H9 (cell line): ENCODE measurements around the gene CYB561D1. TPM values are rescaled to one million over a fixed set of nuclear protein-coding genes. Genes with fewer than 3 reads are reported as not detected.

Experiments
- DNase-seq: peaks from one replicate; pipeline ENCODE4 v3.0.0-alpha.2; 2017
- H2AFZ ChIP-seq: one replicate; pipeline ENCODE4 v1.6.1; 2013; ENCODE audit warnings: mild to moderate bottlenecking, low read length, control low read depth, moderate library complexity
- H2AK5ac ChIP-seq: 2 replicates; pipeline ENCODE4 v1.6.1; 2013; ENCODE audit warnings: low read length, control low read depth, mixed read lengths; ENCODE audit not compliant: insufficient read length
- H2BK120ac ChIP-seq: one replicate; pipeline ENCODE4 v1.6.1; 2013; ENCODE audit warnings: low read depth, mild to moderate bottlenecking, low read length, control low read depth, inconsistent platforms; ENCODE audit not compliant: poor library complexity, severe bottlenecking
- H2BK12ac ChIP-seq: 2 replicates; pipeline ENCODE4 v1.6.1; 2013; ENCODE audit warnings: low read length, control low read depth, mixed read lengths, low read depth; ENCODE audit not compliant: insufficient read length
- H2BK15ac ChIP-seq: 2 replicates; pipeline ENCODE4 v1.6.1; 2013; ENCODE audit warnings: low read depth, low read length, control low read depth
- H2BK20ac ChIP-seq: one replicate; pipeline ENCODE4 v1.6.1; 2013; ENCODE audit warnings: low read depth, mild to moderate bottlenecking, low read length, control low read depth, inconsistent platforms; ENCODE audit not compliant: poor library complexity, severe bottlenecking
- H2BK5ac ChIP-seq: 2 replicates; pipeline ENCODE4 v1.6.1; 2013; ENCODE audit warnings: low read length, control low read depth, mixed read lengths; ENCODE audit not compliant: insufficient read length
- H3K14ac ChIP-seq: 2 replicates; pipeline ENCODE4 v1.6.1; 2013; ENCODE audit warnings: low read length, control low read depth; ENCODE audit not compliant: insufficient read depth
- H3K18ac ChIP-seq: 2 replicates; pipeline ENCODE4 v1.6.1; 2013; ENCODE audit warnings: low read depth, mild to moderate bottlenecking, mixed read lengths, low read length, control low read depth; ENCODE audit not compliant: insufficient read length
- H3K23ac ChIP-seq: 2 replicates; pipeline ENCODE4 v1.6.1; 2013; ENCODE audit warnings: low read length, control low read depth, mixed read lengths, low read depth; ENCODE audit not compliant: insufficient read length
- H3K23me2 ChIP-seq: 2 replicates; pipeline ENCODE4 v1.6.1; 2013; ENCODE audit warnings: low read depth, mild to moderate bottlenecking, mixed read lengths, low read length, control low read depth; ENCODE audit not compliant: insufficient read length, poor library complexity, severe bottlenecking
- H3K27ac ChIP-seq: 2 replicates; pipeline ENCODE4 v1.5.1; 2013; ENCODE audit warnings: low read length, control low read depth, mixed read lengths, low read depth; ENCODE audit not compliant: insufficient read length
- H3K27me3 ChIP-seq: 2 replicates; pipeline ENCODE4 v1.6.1; 2013; ENCODE audit warnings: low read length, control low read depth, inconsistent platforms; ENCODE audit not compliant: insufficient read depth
- H3K4ac ChIP-seq: 2 replicates; pipeline ENCODE4 v1.6.1; 2013; ENCODE audit warnings: low read depth, mild to moderate bottlenecking, control low read depth, inconsistent platforms, low read length, moderate library complexity
- H3K4me1 ChIP-seq: 2 replicates; pipeline ENCODE4 v1.6.1; 2013; ENCODE audit warnings: low read length, control low read depth, inconsistent platforms; ENCODE audit not compliant: insufficient read depth
- H3K4me2 ChIP-seq: 2 replicates; pipeline ENCODE4 v1.6.1; 2013; ENCODE audit warnings: low read length, control low read depth, mixed read lengths; ENCODE audit not compliant: insufficient read length, insufficient read depth
- H3K56ac ChIP-seq: 2 replicates; pipeline ENCODE4 v1.6.1; 2013; ENCODE audit warnings: low read depth, mild to moderate bottlenecking, mixed read lengths, low read length, control low read depth; ENCODE audit not compliant: insufficient read length
- H3K79me1 ChIP-seq: 2 replicates; pipeline ENCODE4 v1.6.1; 2013; ENCODE audit warnings: low read depth, mild to moderate bottlenecking, moderate library complexity, low read length, control low read depth, inconsistent platforms; ENCODE audit not compliant: insufficient read depth, poor library complexity, severe bottlenecking
- H3K79me2 ChIP-seq: 2 replicates; pipeline ENCODE4 v1.6.1; 2013; ENCODE audit warnings: low read length, control low read depth, inconsistent platforms; ENCODE audit not compliant: insufficient read depth
- H3K9ac ChIP-seq: 2 replicates; pipeline ENCODE4 v1.6.1; 2013; ENCODE audit warnings: low read length, control low read depth, mixed read lengths; ENCODE audit not compliant: insufficient read length; ENCODE audit errors: extremely low read depth
- H3K9me3 ChIP-seq: one replicate; pipeline ENCODE4 v1.6.1; 2013; ENCODE audit warnings: low read depth, low read length, inconsistent platforms; ENCODE audit not compliant: control insufficient read depth
- H3T11ph ChIP-seq: one replicate; pipeline ENCODE4 v1.6.1; 2013; ENCODE audit warnings: mild to moderate bottlenecking, low read length, control low read depth, inconsistent platforms
- H4K20me1 ChIP-seq: one replicate; pipeline ENCODE4 v1.6.1; 2013; ENCODE audit not compliant: control insufficient read depth, insufficient read length, insufficient read depth
- H4K5ac ChIP-seq: 2 replicates; pipeline ENCODE4 v1.6.1; 2013; ENCODE audit warnings: low read depth, mild to moderate bottlenecking, mixed read lengths, low read length, control low read depth; ENCODE audit not compliant: insufficient read length
- H4K8ac ChIP-seq: replicated peaks from 2 replicates; pipeline ENCODE4 v1.6.1; 2013; ENCODE audit warnings: low read length, control low read depth, mixed read lengths, low read depth; ENCODE audit not compliant: insufficient read length
- H4K91ac ChIP-seq: 2 replicates; pipeline ENCODE4 v1.6.1; 2013; ENCODE audit warnings: low read depth, mild to moderate bottlenecking, moderate library complexity, mixed read lengths, low read length, control low read depth; ENCODE audit not compliant: insufficient read length
- H3K27ac Mint-ChIP-seq, 3 experiments: 2 replicates in 2 of 3; 3 replicates in 1 of 3; pipeline ENCODE4 v1.8.0; 2020 to 2021; ENCODE audit warnings: mixed read lengths in 3 of 3, mild to moderate bottlenecking in 1 of 3, moderate library complexity in 1 of 3
- H3K27me3 Mint-ChIP-seq: 2 replicates; pipeline ENCODE4 v1.8.0; 2021; ENCODE audit warnings: low read depth, mild to moderate bottlenecking, moderate library complexity, mixed read lengths
- H3K36me3 Mint-ChIP-seq, 3 experiments: 2 replicates in 2 of 3; 3 replicates in 1 of 3; pipeline ENCODE4 v1.8.0; 2020 to 2021; ENCODE audit warnings: low read depth in 3 of 3, mixed read lengths in 3 of 3; ENCODE audit not compliant: insufficient read depth in 1 of 3
- H3K4me1 Mint-ChIP-seq, 2 experiments: 2 replicates each; pipeline ENCODE4 v1.8.0; 2020; ENCODE audit warnings: mixed read lengths in 2 of 2
- H3K4me3 Mint-ChIP-seq, 2 experiments: 2 replicates in 1 of 2; 3 replicates in 1 of 2; pipeline ENCODE4 v1.8.0; 2020 to 2021; ENCODE audit warnings: mild to moderate bottlenecking in 2 of 2, mixed read lengths in 2 of 2, moderate library complexity in 1 of 2
- H3K9me3 Mint-ChIP-seq, 2 experiments: 2 replicates in 1 of 2; 3 replicates in 1 of 2; pipeline ENCODE4 v1.8.0; 2020; ENCODE audit warnings: mild to moderate bottlenecking in 2 of 2, mixed read lengths in 2 of 2, moderate library complexity in 1 of 2
- CTCF ChIP-seq: fragments of 200-600 bp; sonication (generic); conservative IDR thresholded peaks from 3 replicates; pipeline ENCODE4 v1.8.0; 2021; ENCODE audit warnings: antibody characterized with exemption, mild to moderate bottlenecking
- WGBS: extraction: QIAGEN DNeasy Blood & Tissue Kit; methylation state at CpG from one replicate; pipeline ENCODE4 v1.1.7; 2013; ENCODE audit warnings: missing lambda C conversion rate, low lambda C conversion rate, mixed read lengths; ENCODE audit not compliant: insufficient read length; ENCODE audit errors: extremely low coverage; 5-methylcytosine and 5-hydroxymethylcytosine counted together
- total RNA-seq: library from RNA; stranded (reverse); gene quantifications from 2 replicates; pipeline ENCODE4 v1.2.1, GENCODE V29; 2021

CYB561D1 gene
- total RNA-seq, 1 experiment from 2014 or later = 6.5 TPM

DNA sequence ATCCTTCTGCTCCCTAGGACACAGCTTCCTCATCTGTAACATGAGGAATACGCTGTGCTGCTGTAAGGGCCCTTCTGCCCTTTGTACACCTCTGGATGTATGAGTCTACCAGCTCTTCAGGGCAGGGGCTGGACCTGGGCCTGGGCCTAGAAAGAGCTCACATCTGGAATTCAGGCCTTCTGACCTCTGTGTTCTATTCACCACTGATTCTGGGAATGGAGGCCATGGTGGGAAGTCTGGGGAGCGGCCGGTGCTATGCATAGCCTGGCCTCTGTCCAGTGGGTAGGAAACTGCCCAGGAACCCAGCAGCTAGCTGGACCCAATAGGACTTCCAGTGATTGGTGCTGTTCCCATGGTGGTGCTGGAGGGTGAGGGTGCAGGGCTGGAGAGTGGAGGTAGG, 34.8 kb downstream of the CYB561D1 start:
- Mint-ChIP-seq H3K4me3 (no peak overlapping the region), H3K4me1 (peaks cover 4 to 8% of the 10 kb centered on the region in 2 experiments), H3K9me3 (no peaks in the 10 kb centered on the region; a peak in 1 of 5 replicates), H3K36me3 (no peaks in the 10 kb centered on the region), H3K27me3 (peaks cover 20% of the 10 kb centered on the region), H3K27ac (no peak overlapping the region)
- H2AK5ac ChIP-seq = no peak overlapping the region
- no peaks in the 10 kb centered on the region for H3K79me2 ChIP-seq
- H3K4me2 ChIP-seq = no peak overlapping the region
- H3K9ac ChIP-seq = no peak overlapping the region
- H2BK12ac ChIP-seq = no peak overlapping the region
- no peaks in the 10 kb centered on the region for H3K4me1 ChIP-seq
- no peak overlapping the region for H2BK15ac ChIP-seq
- H3K14ac ChIP-seq = no peak overlapping the region; the same call in 1 of the 2 replicates
- H3K18ac ChIP-seq = no peak overlapping the region
- H2BK5ac ChIP-seq = no peak overlapping the region
- H3K9me3 ChIP-seq = no peaks in the 10 kb centered on the region
- DNase-seq = no peak
- no peak overlapping the region for H4K5ac ChIP-seq
- H2AFZ ChIP-seq = no peak overlapping the region
- no peak overlapping the region for H3T11ph ChIP-seq
- no peak overlapping the region for H4K91ac ChIP-seq
- no peak overlapping the region for H3K23ac ChIP-seq
- no CpG with 5 or more reads among the region's 3 CpGs for WGBS
- no peaks in the 10 kb centered on the region for H4K20me1 ChIP-seq
- H4K8ac ChIP-seq = no peak overlapping the region
- no peak overlapping the region for H3K27ac ChIP-seq
- H2BK120ac ChIP-seq = no peak overlapping the region
- H3K4ac ChIP-seq = no peak overlapping the region
- no peak for TF ChIP-seq CTCF
- H3K79me1 ChIP-seq = no peaks in the 10 kb centered on the region
- H3K23me2 ChIP-seq = peaks cover 4% of the 10 kb centered on the region
- H3K56ac ChIP-seq = no peak overlapping the region
- H2BK20ac ChIP-seq = no peak overlapping the region
- no peaks in the 10 kb centered on the region for H3K27me3 ChIP-seq
